Liver (tissue), 9 donors: Measurements from ENCODE around the gene PDLIM3. TPM values are rescaled to one million over a fixed set of nuclear protein-coding genes. Genes with fewer than 3 reads are reported as not detected.

Source experiments
- DNase-seq: peaks from one replicate; pipeline ENCODE4 v3.0.0-alpha.2; 2017; ENCODE audit warnings: low spot score
- H3K27ac ChIP-seq, 2 donors: one replicate each; pipeline ENCODE4 v1.7.0; 2013; ENCODE audit warnings: inconsistent platforms in 2 of 2, low read length in 2 of 2, control low read depth in 1 of 2, low read depth in 1 of 2, mild to moderate bottlenecking in 1 of 2
- H3K27me3 ChIP-seq, 4 donors: one replicate each; pipeline versions ENCODE4 v1.6.1 to v1.7.0; 2013; ENCODE audit warnings: low read length in 3 of 4, inconsistent platforms in 1 of 4, mild to moderate bottlenecking in 1 of 4, moderate library complexity in 1 of 4; ENCODE audit not compliant: control insufficient read depth in 4 of 4, insufficient read depth in 4 of 4
- H3K36me3 ChIP-seq, 4 donors: one replicate each; pipeline versions ENCODE4 v1.6.1 to v1.7.0; 2013; ENCODE audit warnings: low read length in 3 of 4, mild to moderate bottlenecking in 3 of 4, low read depth in 1 of 4, moderate library complexity in 1 of 4; ENCODE audit not compliant: control insufficient read depth in 4 of 4, insufficient read depth in 3 of 4
- H3K4me1 ChIP-seq, 4 donors: one replicate each; pipeline versions ENCODE4 v1.6.1 to v1.7.0; 2013; ENCODE audit warnings: low read length in 3 of 4, mild to moderate bottlenecking in 3 of 4, moderate library complexity in 1 of 4; ENCODE audit not compliant: control insufficient read depth in 4 of 4, insufficient read depth in 4 of 4
- H3K4me3 ChIP-seq, 3 donors: one replicate each; pipeline versions ENCODE4 v1.6.1 to v1.7.0; 2013; ENCODE audit warnings: low read length in 3 of 3, control low read depth in 1 of 3, low read depth in 1 of 3, mild to moderate bottlenecking in 1 of 3
- H3K9ac ChIP-seq, 2 donors: one replicate each; pipeline ENCODE4 v1.7.0; 2013; ENCODE audit warnings: low read length in 2 of 2, mild to moderate bottlenecking in 2 of 2, moderate library complexity in 2 of 2, control low read depth in 1 of 2, low read depth in 1 of 2
- H3K9me3 ChIP-seq, 4 donors: one replicate each; pipeline versions ENCODE4 v1.6.1 to v1.7.0; 2013; ENCODE audit warnings: low read length in 3 of 4; ENCODE audit not compliant: control insufficient read depth in 4 of 4
- EGR1 ChIP-seq, 2 donors: IDR thresholded peaks; 2 replicates each; pipeline ENCODE4 v1.6.1; 2016 to 2018; ENCODE audit warnings: antibody characterized with exemption in 2 of 2, low read depth in 2 of 2
- FOXA1 ChIP-seq: IDR thresholded peaks from 2 replicates; pipeline ENCODE4 v1.6.1; 2016; ENCODE audit warnings: antibody characterized with exemption
- FOXA2 ChIP-seq: IDR thresholded peaks from 2 replicates; pipeline ENCODE4 v1.6.1; 2016; ENCODE audit warnings: antibody characterized with exemption
- GABPA ChIP-seq, 2 donors: IDR thresholded peaks in 1 of 2; conservative IDR thresholded peaks in 1 of 2; 2 replicates each; pipeline ENCODE4 v1.6.1; 2016; ENCODE audit warnings: antibody characterized with exemption in 2 of 2, mild to moderate bottlenecking in 1 of 2, moderate library complexity in 1 of 2
- HNF4A ChIP-seq, 2 donors: conservative IDR thresholded peaks; 2 replicates each; pipeline ENCODE4 v1.6.1; 2016; ENCODE audit warnings: antibody characterized with exemption in 2 of 2, mild to moderate bottlenecking in 2 of 2
- HNF4G ChIP-seq: IDR thresholded peaks from 2 replicates; pipeline ENCODE4 v1.6.1; 2016; ENCODE audit warnings: antibody characterized with exemption
- JUND ChIP-seq, 2 donors: IDR thresholded peaks; 2 replicates each; pipeline ENCODE4 v1.6.1; 2016; ENCODE audit warnings: antibody characterized with exemption in 2 of 2
- NR2F2 ChIP-seq: IDR thresholded peaks from 2 replicates; pipeline ENCODE4 v1.6.1; 2016; ENCODE audit warnings: antibody characterized with exemption
- RAD21 ChIP-seq, 2 donors: IDR thresholded peaks; 2 replicates each; pipeline ENCODE4 v1.6.1; 2016; ENCODE audit warnings: antibody characterized with exemption in 2 of 2, mild to moderate bottlenecking in 2 of 2
- RXRA ChIP-seq, 2 donors: IDR thresholded peaks; 2 replicates each; pipeline ENCODE4 v1.6.1; 2017 to 2018; ENCODE audit warnings: antibody characterized with exemption in 2 of 2, mild to moderate bottlenecking in 1 of 2
- SP1 ChIP-seq: IDR thresholded peaks from 2 replicates; pipeline ENCODE4 v1.6.1; 2018; ENCODE audit warnings: antibody characterized with exemption, mild to moderate bottlenecking
- TAF1 ChIP-seq: conservative IDR thresholded peaks from 2 replicates; pipeline ENCODE4 v1.6.1; 2016; ENCODE audit warnings: antibody characterized with exemption, mild to moderate bottlenecking
- YY1 ChIP-seq: IDR thresholded peaks from 2 replicates; pipeline ENCODE4 v1.6.1; 2016; ENCODE audit warnings: antibody characterized with exemption, mild to moderate bottlenecking
- WGBS: extraction: QIAGEN DNeasy Blood & Tissue Kit; methylation state at CpG from one replicate; pipeline ENCODE4 v1.1.7; 2013; 5-methylcytosine and 5-hydroxymethylcytosine counted together
- polyA plus RNA-seq, 2 donors: library from polyadenylated mRNA; stranded (reverse) in 1 of 2; unstranded in 1 of 2; fragments of 200-250 nt in 1 of 2; fragments of >200 nt in 1 of 2; fragmentation: Nextera tagmentation in 1 of 2; extraction: Ambion mirVana in 1 of 2; gene quantifications; one replicate each; pipeline versions ENCODE4 v1.2.1 to v1.2.3, GENCODE V29; 2013 to 2015
- total RNA-seq, 2 donors: library from RNA; depleted of rRNA; stranded (reverse); fragments of >200 nt; gene quantifications; one replicate each; pipeline ENCODE4 v1.2.3, GENCODE V29; 2014
- TF ChIP-seq, protein P1 (sequence below): IDR thresholded peaks from 2 replicates; pipeline ENCODE4 v1.6.1; 2016; ENCODE audit warnings: antibody characterized with exemption, mild to moderate bottlenecking
- TF ChIP-seq, protein P2 (sequence below): fragments of 150-350 bp; IDR thresholded peaks from 2 replicates; pipeline ENCODE4 v1.5.1; 2017; ENCODE audit warnings: improper control_type of control experiment, low read depth, low read length; ENCODE audit not compliant: missing input control
- TF ChIP-seq, protein P3 (sequence below): IDR thresholded peaks from 2 replicates; pipeline ENCODE4 v1.6.1; 2016; ENCODE audit warnings: antibody characterized with exemption
- TF ChIP-seq, protein P4 (sequence below): IDR thresholded peaks from 2 replicates; pipeline ENCODE4 v1.6.1; 2016; ENCODE audit warnings: antibody characterized with exemption
- TF ChIP-seq, protein P5 (sequence below): IDR thresholded peaks from 2 replicates; pipeline ENCODE4 v1.6.1; 2016; ENCODE audit warnings: antibody characterized with exemption
- donor health status: healthy.
- donor health status: healthy.
- donor health status: healthy.
- donor health status: healthy.
- donor health status: healthy.

Gene PDLIM3
- total and polyA plus RNA-seq, 4 donors = 0.58 to 8.8 (median 3.3) TPM

DNA sequence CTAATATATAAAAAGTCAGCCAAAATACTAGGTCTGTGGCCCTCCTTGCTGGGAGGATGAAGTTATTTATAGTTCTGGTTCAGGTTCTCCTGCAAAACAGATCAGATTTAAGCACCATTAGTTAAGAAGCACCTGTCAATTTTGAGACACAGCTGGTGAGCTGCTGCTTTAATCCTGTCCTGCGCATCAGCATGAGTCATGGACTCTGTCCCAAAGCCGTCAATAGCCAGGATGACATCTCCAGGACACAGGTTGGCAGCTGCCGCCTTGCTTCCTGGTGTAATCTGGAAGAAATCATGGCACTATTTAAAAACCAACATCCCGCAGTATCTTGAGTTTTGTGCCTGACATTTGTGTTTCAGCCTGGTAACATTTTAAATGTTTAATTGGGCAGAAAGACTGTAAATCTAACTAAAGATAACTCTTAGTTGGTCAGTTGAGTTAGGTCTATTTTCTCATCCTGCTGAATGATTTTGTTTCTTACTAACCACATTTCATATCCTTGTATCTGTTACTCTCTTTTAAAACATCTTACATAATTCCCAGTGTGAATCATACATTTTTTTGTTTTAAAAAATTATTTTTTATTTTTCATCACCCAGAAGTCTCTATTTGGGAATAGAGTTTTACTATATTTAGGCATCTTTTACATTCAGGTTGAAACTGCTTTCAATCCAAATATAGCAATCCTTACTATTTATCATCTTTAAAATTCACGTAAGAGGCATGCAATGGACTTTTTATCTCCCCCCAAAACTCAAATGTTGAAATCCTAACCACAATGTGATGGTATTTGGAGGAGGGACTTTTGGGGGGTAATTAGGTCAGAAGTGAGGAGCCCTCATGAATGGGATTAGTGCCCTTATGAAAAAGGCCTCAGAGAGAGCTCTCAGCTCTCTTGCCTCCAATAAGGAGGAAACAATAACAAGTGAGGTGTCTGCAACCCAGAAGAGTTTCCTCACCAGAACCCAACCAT, 10.1 kb downstream of the PDLIM3 start:
- Histone ChIP-seq H3K27me3 (no peaks in the 10 kb centered on the region), H3K4me3 (no peak overlapping the region), H3K9me3 (peaks cover 0 to 5% (median 2%) of the 10 kb centered on the region in 4 donors), H3K4me1 (no peaks in the 10 kb centered on the region), H3K9ac (no peak overlapping the region), H3K36me3 (no peaks in the 10 kb centered on the region), H3K27ac (no peak overlapping the region)
- 87% methylated on average over 5 of the region's 5 CpGs for WGBS
- TF ChIP-seq, protein P1, sequence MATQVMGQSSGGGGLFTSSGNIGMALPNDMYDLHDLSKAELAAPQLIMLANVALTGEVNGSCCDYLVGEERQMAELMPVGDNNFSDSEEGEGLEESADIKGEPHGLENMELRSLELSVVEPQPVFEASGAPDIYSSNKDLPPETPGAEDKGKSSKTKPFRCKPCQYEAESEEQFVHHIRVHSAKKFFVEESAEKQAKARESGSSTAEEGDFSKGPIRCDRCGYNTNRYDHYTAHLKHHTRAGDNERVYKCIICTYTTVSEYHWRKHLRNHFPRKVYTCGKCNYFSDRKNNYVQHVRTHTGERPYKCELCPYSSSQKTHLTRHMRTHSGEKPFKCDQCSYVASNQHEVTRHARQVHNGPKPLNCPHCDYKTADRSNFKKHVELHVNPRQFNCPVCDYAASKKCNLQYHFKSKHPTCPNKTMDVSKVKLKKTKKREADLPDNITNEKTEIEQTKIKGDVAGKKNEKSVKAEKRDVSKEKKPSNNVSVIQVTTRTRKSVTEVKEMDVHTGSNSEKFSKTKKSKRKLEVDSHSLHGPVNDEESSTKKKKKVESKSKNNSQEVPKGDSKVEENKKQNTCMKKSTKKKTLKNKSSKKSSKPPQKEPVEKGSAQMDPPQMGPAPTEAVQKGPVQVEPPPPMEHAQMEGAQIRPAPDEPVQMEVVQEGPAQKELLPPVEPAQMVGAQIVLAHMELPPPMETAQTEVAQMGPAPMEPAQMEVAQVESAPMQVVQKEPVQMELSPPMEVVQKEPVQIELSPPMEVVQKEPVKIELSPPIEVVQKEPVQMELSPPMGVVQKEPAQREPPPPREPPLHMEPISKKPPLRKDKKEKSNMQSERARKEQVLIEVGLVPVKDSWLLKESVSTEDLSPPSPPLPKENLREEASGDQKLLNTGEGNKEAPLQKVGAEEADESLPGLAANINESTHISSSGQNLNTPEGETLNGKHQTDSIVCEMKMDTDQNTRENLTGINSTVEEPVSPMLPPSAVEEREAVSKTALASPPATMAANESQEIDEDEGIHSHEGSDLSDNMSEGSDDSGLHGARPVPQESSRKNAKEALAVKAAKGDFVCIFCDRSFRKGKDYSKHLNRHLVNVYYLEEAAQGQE = no peak
- TF ChIP-seq TAF1 (no peak), FOXA1 (no peak), HNF4A (conservative IDR thresholded peaks at IDR 0.05) (no peak), HNF4G (no peak), SP1 (no peak), GABPA (IDR thresholded peaks at IDR 0.05 in 1 of 2, conservative IDR thresholded peaks at IDR 0.05 in 1 of 2) (no peak), RAD21 (IDR thresholded peaks at IDR 0.05) (no peak), YY1 (no peak), FOXA2 (no peak), EGR1 (IDR thresholded peaks at IDR 0.05; ENCODE audit: low read depth in 2 of 2) (no peak), RXRA (IDR thresholded peaks at IDR 0.05) (no peak), NR2F2 (no peak), JUND (IDR thresholded peaks at IDR 0.05) (no peak)
- TF ChIP-seq, protein P2, sequence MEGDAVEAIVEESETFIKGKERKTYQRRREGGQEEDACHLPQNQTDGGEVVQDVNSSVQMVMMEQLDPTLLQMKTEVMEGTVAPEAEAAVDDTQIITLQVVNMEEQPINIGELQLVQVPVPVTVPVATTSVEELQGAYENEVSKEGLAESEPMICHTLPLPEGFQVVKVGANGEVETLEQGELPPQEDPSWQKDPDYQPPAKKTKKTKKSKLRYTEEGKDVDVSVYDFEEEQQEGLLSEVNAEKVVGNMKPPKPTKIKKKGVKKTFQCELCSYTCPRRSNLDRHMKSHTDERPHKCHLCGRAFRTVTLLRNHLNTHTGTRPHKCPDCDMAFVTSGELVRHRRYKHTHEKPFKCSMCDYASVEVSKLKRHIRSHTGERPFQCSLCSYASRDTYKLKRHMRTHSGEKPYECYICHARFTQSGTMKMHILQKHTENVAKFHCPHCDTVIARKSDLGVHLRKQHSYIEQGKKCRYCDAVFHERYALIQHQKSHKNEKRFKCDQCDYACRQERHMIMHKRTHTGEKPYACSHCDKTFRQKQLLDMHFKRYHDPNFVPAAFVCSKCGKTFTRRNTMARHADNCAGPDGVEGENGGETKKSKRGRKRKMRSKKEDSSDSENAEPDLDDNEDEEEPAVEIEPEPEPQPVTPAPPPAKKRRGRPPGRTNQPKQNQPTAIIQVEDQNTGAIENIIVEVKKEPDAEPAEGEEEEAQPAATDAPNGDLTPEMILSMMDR = no peak
- TF ChIP-seq, protein P3, sequence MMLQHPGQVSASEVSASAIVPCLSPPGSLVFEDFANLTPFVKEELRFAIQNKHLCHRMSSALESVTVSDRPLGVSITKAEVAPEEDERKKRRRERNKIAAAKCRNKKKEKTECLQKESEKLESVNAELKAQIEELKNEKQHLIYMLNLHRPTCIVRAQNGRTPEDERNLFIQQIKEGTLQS = no peak
- TF ChIP-seq, protein P4, sequence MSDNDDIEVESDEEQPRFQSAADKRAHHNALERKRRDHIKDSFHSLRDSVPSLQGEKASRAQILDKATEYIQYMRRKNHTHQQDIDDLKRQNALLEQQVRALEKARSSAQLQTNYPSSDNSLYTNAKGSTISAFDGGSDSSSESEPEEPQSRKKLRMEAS = no peak
- TF ChIP-seq, protein P5, sequence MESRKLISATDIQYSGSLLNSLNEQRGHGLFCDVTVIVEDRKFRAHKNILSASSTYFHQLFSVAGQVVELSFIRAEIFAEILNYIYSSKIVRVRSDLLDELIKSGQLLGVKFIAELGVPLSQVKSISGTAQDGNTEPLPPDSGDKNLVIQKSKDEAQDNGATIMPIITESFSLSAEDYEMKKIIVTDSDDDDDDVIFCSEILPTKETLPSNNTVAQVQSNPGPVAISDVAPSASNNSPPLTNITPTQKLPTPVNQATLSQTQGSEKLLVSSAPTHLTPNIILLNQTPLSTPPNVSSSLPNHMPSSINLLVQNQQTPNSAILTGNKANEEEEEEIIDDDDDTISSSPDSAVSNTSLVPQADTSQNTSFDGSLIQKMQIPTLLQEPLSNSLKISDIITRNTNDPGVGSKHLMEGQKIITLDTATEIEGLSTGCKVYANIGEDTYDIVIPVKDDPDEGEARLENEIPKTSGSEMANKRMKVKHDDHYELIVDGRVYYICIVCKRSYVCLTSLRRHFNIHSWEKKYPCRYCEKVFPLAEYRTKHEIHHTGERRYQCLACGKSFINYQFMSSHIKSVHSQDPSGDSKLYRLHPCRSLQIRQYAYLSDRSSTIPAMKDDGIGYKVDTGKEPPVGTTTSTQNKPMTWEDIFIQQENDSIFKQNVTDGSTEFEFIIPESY = no peak
- DNase-seq = no peak
